ENCODE results near the gene ZNF407.

- TF ChIP-seq YY1 (IDR thresholded peaks at IDR 0.05; ENCODE audit: insufficient read depth, insufficient read length) (no peak), ZNF274 (IDR thresholded peaks at IDR 0.05; ENCODE audit: low read depth, low read length) (no peak), SUZ12 (IDR thresholded peaks at IDR 0.05; ENCODE audit: extremely low read depth, insufficient read depth, insufficient read length) (no peak)
Measured at GRCh38 chr18:74683573-74683972, 85.9 kb downstream of the ZNF407 start.

Data from NT2/D1 (cell line).